RWPE2 (cell line): ENCODE measurements around the gene TUBB8B.
A peak's percentile ranks its signal among the peaks of the same experiment; 100 is the strongest.
"Not testable (repeated sequence)": the region's sequence is repeated elsewhere in the genome, so short reads cannot be mapped to it uniquely, and the experiment has no call there.

Experiments used
- ATAC-seq: fragments of 200-7000 bp; cut with Tn5 transposase; 3 replicates; pipeline ENCODE4 v1.9.1; 2021; ENCODE audit warnings: low read depth
- DNase-seq: peaks from one replicate; pipeline ENCODE4 v3.0.0-alpha.2; 2020; ENCODE audit warnings: low spot score
- H3K27ac ChIP-seq: fragments of 450-650 bp; 2 replicates; pipeline ENCODE4 v1.5.1; 2017; ENCODE audit warnings: mild to moderate bottlenecking; ENCODE audit not compliant: poor library complexity, severe bottlenecking
- H3K27me3 ChIP-seq: fragments of 250-450 bp; sonication (Bioruptor Pico); 2 replicates; pipeline ENCODE4 v1.5.1; 2021; ENCODE audit warnings: mild to moderate bottlenecking, moderate library complexity; ENCODE audit not compliant: insufficient read depth, poor library complexity, severe bottlenecking
- H3K36me3 ChIP-seq: fragments of 250-450 bp; sonication (Bioruptor Pico); 2 replicates; pipeline ENCODE4 v1.5.1; 2020; ENCODE audit warnings: low read depth, mild to moderate bottlenecking, moderate library complexity
- H3K4me1 ChIP-seq: fragments of 250-450 bp; sonication (Bioruptor Pico); 2 replicates; pipeline ENCODE4 v1.5.1; 2021; ENCODE audit warnings: mild to moderate bottlenecking, moderate library complexity; ENCODE audit not compliant: insufficient read depth, poor library complexity, severe bottlenecking
- H3K4me3 ChIP-seq: fragments of 250-450 bp; sonication (Bioruptor Pico); 2 replicates; pipeline ENCODE4 v1.5.1; 2021; ENCODE audit warnings: mild to moderate bottlenecking, moderate library complexity; ENCODE audit not compliant: severe bottlenecking
- H3K9me3 ChIP-seq: fragments of 250-450 bp; sonication (Bioruptor Pico); 2 replicates; pipeline ENCODE4 v1.5.1; 2021; ENCODE audit warnings: mild to moderate bottlenecking, moderate library complexity; ENCODE audit not compliant: severe bottlenecking

The TUBB8B gene

DNA sequence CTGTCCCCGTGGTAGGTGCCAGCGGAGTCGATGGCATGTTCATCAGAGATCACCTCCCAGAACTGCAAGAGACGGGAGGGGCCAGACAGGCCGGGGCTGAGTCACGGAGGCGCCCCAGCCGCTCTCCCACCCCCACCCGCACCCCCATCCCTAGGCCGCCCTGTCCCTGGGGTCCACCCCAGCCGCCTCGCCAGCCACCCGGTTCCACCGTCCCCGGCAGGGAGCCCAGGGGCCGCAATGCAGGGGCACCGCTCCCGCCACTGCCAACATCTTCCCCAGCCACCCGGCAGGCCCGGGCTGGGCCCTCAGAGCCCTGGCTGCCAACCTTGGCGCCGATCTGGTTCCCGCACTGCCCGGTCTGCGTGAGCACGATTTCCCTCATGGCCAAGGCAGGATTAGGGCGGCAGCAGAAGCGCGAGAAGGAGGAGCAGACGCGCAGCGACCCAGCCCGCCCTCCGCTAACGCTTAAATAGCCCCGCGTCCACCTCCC is at the start of gene TUBB8B:
TUBB8B (minus strand) TSS at position 440 of the 490 bp plus-strand sequence; CDS start at position 382, 58 bp downstream.
- not testable (repeated sequence) for H3K27ac ChIP-seq, H3K27me3 ChIP-seq, H3K4me1 ChIP-seq, H3K36me3 ChIP-seq, ATAC-seq, DNase-seq, H3K4me3 ChIP-seq, H3K9me3 ChIP-seq

DNA sequence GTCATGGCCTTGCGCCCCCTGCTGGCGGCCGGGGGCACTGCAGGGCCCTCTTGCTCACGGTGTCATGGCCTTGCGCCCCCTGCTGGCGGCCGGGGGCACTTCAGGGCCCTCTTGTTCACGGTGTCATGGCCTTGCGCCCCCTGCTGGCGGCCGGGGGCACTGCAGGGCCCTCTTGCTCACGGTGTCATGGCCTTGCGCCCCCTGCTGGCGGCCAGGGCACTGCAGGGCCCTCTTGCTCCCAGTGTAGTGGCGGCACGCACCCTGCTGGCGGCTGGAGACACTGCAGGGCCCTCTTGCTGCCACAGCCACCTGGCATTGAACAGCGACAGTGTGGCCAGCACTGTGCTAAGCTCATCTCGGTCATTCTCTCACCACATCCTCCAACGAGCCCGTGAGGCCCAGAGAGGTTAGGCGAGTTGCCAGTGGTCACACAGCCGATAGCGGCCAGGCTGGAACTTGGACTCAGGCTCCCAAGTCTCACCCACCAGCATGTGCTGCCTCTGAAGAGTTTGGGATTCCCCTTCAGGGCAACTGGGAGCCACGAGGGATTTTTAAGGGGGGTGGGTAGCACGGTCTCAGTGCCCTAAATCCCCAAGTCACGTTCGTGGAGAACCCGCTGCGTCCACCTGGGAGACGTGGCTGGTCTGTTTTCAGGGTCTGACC is 48.0 kb upstream of the TUBB8B start:
- not testable (repeated sequence) for H3K4me1 ChIP-seq, H3K9me3 ChIP-seq, ATAC-seq, DNase-seq, H3K36me3 ChIP-seq, H3K27ac ChIP-seq, H3K4me3 ChIP-seq, H3K27me3 ChIP-seq

DNA sequence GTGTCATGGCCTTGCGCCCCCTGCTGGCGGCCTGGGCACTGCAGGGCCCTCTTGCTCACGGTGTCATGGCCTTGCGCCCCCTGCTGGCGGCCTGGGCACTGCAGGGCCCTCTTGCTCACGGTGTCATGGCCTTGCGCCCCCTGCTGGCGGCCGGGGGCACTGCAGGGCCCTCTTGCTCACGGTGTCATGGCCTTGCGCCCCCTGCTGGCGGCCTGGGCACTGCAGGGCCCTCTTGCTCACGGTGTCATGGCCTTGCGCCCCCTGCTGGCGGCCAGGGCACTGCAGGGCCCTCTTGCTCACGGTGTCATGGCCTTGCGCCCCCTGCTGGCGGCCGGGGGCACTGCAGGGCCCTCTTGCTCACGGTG is 47.3 kb upstream of the TUBB8B start:
- not testable (repeated sequence) for H3K4me3 ChIP-seq, ATAC-seq

DNA sequence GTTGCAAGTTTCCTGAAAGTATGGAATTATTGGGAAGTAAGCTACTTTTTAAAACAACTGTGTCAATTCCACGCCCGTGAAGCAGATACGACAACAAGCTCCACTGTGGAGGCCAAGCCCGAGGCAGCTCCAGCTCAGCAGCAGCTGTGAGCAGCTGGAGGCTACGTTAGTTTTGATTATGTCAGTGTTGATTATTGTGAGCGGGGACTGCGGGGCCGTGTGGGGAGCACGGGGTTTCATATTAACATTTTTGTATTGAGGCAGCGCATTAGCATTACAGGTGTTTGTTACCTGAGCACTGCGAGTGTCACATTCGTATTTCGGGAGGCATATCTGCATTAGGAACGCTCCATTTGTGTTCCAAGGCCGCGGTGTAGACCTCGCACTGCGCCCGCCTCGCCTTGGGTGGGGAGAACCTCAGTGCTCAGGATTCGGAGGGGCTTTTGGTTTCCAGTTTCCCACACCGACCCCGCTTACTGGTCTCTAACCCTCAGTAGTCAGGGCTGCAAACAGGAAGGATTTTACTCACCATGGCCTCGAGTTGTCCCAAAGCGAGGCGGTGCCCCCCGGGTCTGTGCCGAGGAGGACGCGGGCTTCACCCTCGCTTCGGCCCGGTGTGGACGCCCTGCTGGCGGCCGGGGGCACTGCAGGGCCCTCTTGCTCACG is 46.8 kb upstream of the TUBB8B start:
- not testable (repeated sequence) for H3K27ac ChIP-seq, ATAC-seq, H3K36me3 ChIP-seq

More for the DNA sequence above, 47.3 kb upstream of the TUBB8B start:
- H3K27me3 ChIP-seq, H3K27ac ChIP-seq, H3K36me3 ChIP-seq, DNase-seq, H3K9me3 ChIP-seq, H3K4me1 ChIP-seq: not testable (repeated sequence)

DNA sequence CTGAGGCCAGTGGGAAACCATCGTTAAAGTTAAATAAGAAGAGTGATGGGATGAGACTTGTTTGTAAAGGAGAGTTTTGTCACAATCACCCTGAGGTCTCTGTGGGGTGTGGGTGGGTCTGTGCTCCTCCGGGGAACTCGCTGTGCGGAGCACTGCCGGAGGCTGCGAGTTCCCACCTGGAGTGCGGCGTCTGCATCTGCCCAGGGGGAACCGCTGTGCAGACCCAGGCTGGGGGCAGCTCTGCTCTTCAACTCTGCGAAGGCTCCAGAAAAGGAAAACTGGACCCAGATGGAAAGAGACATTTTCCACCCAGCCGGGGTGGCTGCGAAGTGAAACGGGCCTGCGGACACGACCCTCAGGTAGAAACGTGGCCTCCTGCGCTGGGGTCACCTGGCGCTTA is 46.2 kb upstream of the TUBB8B start:
- ATAC-seq, H3K36me3 ChIP-seq, H3K27me3 ChIP-seq, H3K4me3 ChIP-seq, H3K27ac ChIP-seq, H3K9me3 ChIP-seq, DNase-seq, H3K4me1 ChIP-seq: not testable (repeated sequence)

More for the DNA sequence above, 46.8 kb upstream of the TUBB8B start:
- H3K4me1 ChIP-seq, H3K4me3 ChIP-seq, DNase-seq, H3K27me3 ChIP-seq, H3K9me3 ChIP-seq: not testable (repeated sequence)

DNA sequence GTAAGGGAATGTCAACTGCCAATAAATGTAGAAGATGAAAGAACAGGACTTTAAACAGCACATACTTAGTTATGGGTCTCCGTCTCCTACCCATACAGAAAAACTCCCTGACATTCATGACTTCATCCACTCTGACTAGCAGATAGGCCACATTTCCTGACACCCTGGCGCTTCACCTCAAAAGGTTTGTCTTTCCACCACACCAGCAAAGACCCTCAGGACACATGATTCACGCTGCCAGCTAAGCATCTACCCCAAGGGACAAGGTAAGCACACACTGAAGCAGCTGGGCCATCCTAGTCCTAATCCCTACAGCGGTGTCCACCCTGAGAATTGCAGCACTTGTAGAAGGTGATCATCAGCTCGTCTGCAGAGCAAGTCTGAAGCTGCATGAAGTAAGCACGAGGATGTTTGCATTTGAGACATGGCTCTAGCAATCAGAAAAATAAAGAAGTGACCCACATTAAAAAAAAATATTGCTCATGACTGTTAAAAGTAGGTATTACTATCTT is 44.5 kb upstream of the TUBB8B start:
- not testable (repeated sequence) for H3K27me3 ChIP-seq, DNase-seq, H3K27ac ChIP-seq, H3K4me1 ChIP-seq, H3K4me3 ChIP-seq, H3K9me3 ChIP-seq, H3K36me3 ChIP-seq
- ATAC-seq, result 0 out of 3 replicates have a peak, but pooled peaks have one; percentile 12

DNA sequence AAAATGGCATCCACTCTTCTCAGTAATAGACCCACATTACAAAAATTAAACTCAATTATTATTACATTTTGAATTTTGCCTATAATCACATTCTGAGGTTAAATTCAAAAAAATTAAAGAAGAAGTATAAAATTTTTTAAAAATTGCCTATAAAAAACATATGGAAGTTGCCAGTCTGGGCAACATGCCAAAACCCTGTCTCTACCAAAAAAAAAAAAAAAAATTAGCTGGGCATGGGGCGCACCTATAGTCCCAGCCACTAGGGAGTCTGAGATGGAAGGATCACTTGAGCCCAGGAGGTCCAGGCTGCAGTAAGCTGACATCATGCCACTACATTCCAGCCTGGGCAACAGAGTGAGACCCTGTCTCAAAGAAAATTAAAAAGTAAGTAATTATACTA is 42.1 kb upstream of the TUBB8B start:
- not testable (repeated sequence) for H3K27me3 ChIP-seq, DNase-seq, H3K36me3 ChIP-seq, H3K4me1 ChIP-seq, H3K9me3 ChIP-seq, H3K27ac ChIP-seq, H3K4me3 ChIP-seq, ATAC-seq

DNA sequence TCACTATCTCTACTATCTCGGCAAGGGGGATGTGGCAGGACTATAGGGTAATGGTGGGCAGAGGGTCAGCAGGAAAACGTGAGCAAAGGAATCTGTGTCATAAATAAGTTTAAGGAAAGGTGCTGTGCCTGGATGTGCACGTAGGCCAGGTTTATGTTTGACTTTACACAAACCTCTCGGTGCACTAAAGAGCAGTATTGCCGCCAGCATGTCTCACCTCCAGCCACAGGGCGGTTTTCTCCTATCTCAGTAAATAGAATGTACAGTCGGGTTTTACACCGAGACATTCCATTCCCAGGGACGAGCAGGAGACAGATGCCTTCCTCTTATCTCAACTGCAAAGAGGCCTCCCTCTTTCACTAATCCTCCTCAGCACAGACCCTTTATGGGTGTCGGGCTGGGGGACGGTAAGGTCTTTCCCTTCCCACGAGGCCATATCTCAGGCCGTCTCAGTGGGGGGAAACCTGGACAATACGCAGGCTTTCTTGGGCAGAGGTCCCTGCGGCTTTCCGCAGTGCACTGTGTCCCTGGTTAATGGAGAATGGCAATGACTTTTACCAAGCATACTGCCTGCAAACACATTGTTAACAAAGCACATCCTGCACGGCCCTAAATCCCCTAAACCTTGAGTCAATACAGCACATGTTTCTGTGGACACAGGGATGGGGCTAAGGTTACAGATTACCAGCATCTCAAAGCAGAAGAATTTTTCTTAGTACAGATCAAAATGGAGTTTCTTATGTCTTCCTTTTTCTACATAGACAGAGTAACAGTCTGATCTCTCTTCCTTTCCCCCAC is 41.2 kb upstream of the TUBB8B start:
- not testable (repeated sequence) for H3K4me1 ChIP-seq, H3K36me3 ChIP-seq, DNase-seq, H3K27ac ChIP-seq, ATAC-seq, H3K27me3 ChIP-seq, H3K4me3 ChIP-seq, H3K9me3 ChIP-seq

DNA sequence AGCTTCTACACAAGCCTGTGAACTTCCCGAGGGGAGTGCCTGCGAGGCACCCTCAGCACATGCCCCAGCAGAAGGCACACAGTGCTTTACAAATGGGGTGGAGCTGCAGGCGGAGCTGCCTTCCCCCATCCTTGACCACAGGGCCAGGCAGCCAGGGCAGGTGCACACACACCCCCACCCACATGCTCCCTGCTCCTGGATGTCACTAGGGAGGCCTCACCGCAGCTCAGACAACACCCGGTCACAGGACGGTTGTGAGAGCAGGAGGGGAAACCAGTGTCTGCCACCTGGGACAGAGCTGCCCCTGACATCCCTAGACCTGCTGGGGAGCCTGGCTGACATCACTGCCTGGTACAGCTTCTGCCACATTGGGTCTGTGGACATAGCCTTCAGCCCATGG is 39.7 kb upstream of the TUBB8B start:
- not testable (repeated sequence) for H3K4me3 ChIP-seq, H3K36me3 ChIP-seq, H3K27me3 ChIP-seq, DNase-seq, H3K4me1 ChIP-seq, ATAC-seq, H3K27ac ChIP-seq, H3K9me3 ChIP-seq

DNA sequence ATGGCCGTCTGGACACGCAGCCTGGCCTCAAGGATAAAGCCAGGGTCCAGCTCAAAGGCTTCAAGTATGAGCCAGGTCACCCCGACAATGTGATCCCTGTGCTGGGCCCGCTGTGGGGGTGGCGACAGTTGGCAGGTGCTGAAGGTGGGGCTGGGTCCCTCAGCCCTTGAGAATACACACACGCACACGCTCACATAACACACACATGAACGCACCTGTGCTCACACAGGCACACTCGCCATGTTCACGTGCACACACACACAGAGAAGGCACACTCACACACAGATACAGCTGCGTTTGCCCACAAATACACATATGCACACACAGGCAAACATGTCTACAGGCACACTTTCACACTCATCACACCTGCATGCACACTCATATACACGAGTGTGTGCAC is 35.4 kb upstream of the TUBB8B start:
- H3K27me3 ChIP-seq, H3K9me3 ChIP-seq, H3K4me1 ChIP-seq, DNase-seq, H3K27ac ChIP-seq, H3K36me3 ChIP-seq, H3K4me3 ChIP-seq, ATAC-seq: not testable (repeated sequence)

DNA sequence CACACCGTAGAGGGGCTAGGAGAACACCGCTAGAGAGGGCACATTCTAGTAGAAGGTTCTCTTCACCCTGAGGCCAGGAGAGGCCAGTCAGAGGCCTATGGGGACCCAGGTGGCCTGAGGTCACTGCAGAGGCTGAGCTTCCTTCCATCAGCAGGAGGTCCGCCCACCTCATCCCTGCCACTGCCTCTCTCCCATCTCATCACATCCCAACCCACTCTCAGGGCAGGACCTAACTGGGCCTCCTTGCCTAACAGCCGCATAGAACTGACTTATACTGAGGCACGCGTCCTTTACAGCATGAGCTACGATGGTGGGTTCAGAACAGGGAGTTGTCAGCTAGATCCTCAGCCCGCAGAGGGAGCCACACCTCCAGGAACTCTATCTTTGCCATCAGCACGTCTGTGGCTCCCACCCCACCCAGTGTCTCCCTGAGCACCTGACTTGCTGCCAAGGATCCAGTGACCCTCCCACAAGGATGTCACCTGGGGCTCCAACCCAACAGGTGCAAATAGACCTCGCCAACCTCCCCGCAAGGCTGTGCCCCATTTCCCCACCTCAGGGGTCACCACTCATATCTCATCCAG is 33.3 kb upstream of the TUBB8B start:
- H3K27ac ChIP-seq, ATAC-seq, H3K9me3 ChIP-seq, H3K27me3 ChIP-seq, H3K36me3 ChIP-seq, DNase-seq, H3K4me1 ChIP-seq, H3K4me3 ChIP-seq: not testable (repeated sequence)
